HCT116 (cell line): ENCODE results near the gene PCCB. TPM values are rescaled to one million over a fixed set of nuclear protein-coding genes. Genes with fewer than 3 reads are reported as not detected.

ENCODE experiments used
- ATAC-seq: fragments of 200-7000 bp; cut with Tn5 transposase; 2 replicates; pipeline ENCODE4 v1.9.1; 2020; ENCODE audit warnings: mild to moderate bottlenecking, moderate library complexity
- BruUV-seq: library from RNA; stranded (reverse); fragments of 400-500 nt; replicated peaks from 2 replicates; lab custom pipeline; 2021; lab: Mats Ljungman, UMichigan
- CTCF ChIA-PET: fragments of 300-600 bp; sonication (Branson Sonifier 250); formaldehyde crosslinking; loops from one replicate; lab custom pipeline; 2021; ENCODE audit warnings: antibody characterized with exemption; lab: Charles Lee
- POLR2A ChIA-PET: fragments of 300-600, 350-600 bp; sonication (Branson Sonifier 250); formaldehyde crosslinking; loops from one replicate; lab custom pipeline; 2021; ENCODE audit warnings: antibody characterized with exemption; lab: Charles Lee
- RAD21 ChIA-PET, 2 experiments: fragments of 300-600 bp; sonication (Branson Sonifier 250); formaldehyde crosslinking; loops; one replicate each; lab custom pipeline; 2023; ENCODE audit warnings: low total read pairs in 2 of 2; ENCODE audit not compliant: uncharacterized antibody in 2 of 2, unreplicated experiment in 2 of 2, low non-redundant PET in 1 of 2; lab: Charles Lee
- DNase-seq: peaks from one replicate; pipeline ENCODE4 v3.0.0-alpha.2; 2010; ENCODE audit warnings: low read depth, low spot score
- H2AFZ ChIP-seq: fragments of 200-600 bp; shearing (Covaris generic), sonication (generic); 2 replicates; pipeline ENCODE4 v1.6.1; 2017; ENCODE audit warnings: low read depth, mixed run types, mixed read lengths, antibody characterized with exemption, low read length; ENCODE audit not compliant: poor library complexity, severe bottlenecking
- H3K27ac ChIP-seq: 2 replicates; pipeline ENCODE4 v1.5.1; 2012; ENCODE audit warnings: low read depth, low read length
- H3K27me3 ChIP-seq: fragments of 200-600 bp; sonication (generic); 2 replicates; pipeline ENCODE4 v1.6.1; 2016; ENCODE audit warnings: mixed run types, low read length, mixed read lengths; ENCODE audit not compliant: insufficient read depth
- H3K36me3 ChIP-seq, 2 experiments: fragments of 200-500 bp in 1 of 2; fragments of 200-600 bp in 1 of 2; sonication (Bioruptor generic) in 1 of 2; sonication (generic) in 1 of 2; 2 replicates each; pipeline versions ENCODE4 v1.5.1 to v1.6.1; 2014 to 2016; ENCODE audit warnings: low read length in 2 of 2, inconsistent platforms in 1 of 2, mixed read lengths in 1 of 2, mixed run types in 1 of 2; ENCODE audit not compliant: insufficient read depth in 2 of 2, control insufficient read depth in 1 of 2
- H3K4me1 ChIP-seq, 2 experiments: fragments of 200-600 bp in 1 of 2; sonication (generic) in 1 of 2; 2 replicates each; pipeline versions ENCODE4 v1.5.1 to v1.6.1; 2012 to 2017; ENCODE audit warnings: low read length in 2 of 2, inconsistent platforms in 1 of 2, mild to moderate bottlenecking in 1 of 2, mixed read lengths in 1 of 2, mixed run types in 1 of 2, moderate library complexity in 1 of 2; ENCODE audit not compliant: insufficient read depth in 2 of 2, control insufficient read depth in 1 of 2
- H3K4me2 ChIP-seq: fragments of 200-600 bp; sonication (generic); 2 replicates; pipeline ENCODE4 v1.6.1; 2017; ENCODE audit warnings: mixed run types, low read length, mixed read lengths
- H3K4me3 ChIP-seq, 2 experiments: fragments of 200-600 bp in 1 of 2; sonication (generic) in 1 of 2; replicated peaks in 1 of 2; 2 replicates each; pipeline ENCODE4 v1.5.1; 2011 to 2016; ENCODE audit warnings: low read length in 2 of 2, control low read depth in 1 of 2, low read depth in 1 of 2, mild to moderate bottlenecking in 1 of 2, mixed read lengths in 1 of 2, mixed run types in 1 of 2
- H3K79me2 ChIP-seq: fragments of 200-600 bp; sonication (generic); 2 replicates; pipeline ENCODE4 v1.6.1; 2017; ENCODE audit warnings: mild to moderate bottlenecking, mixed run types, low read length, moderate library complexity, mixed read lengths; ENCODE audit not compliant: insufficient read depth
- H3K9ac ChIP-seq: fragments of 200-600 bp; sonication (generic); 2 replicates; pipeline ENCODE4 v1.6.1; 2016; ENCODE audit warnings: low read length, mixed read lengths
- H3K9me2 ChIP-seq: fragments of 200-600 bp; sonication (generic), shearing (Covaris generic); 2 replicates; pipeline ENCODE4 v1.6.1; 2017; ENCODE audit warnings: mixed run types, mild to moderate bottlenecking, moderate library complexity; ENCODE audit not compliant: insufficient read depth
- H3K9me3 ChIP-seq, 2 experiments: fragments of 200-500 bp in 1 of 2; fragments of 200-600 bp in 1 of 2; sonication (Bioruptor generic) in 1 of 2; sonication (generic) in 1 of 2; 2 replicates each; pipeline ENCODE4 v1.6.1; 2014 to 2017; ENCODE audit warnings: low read length in 2 of 2, mixed read lengths in 2 of 2, inconsistent platforms in 1 of 2, low read depth in 1 of 2, mild to moderate bottlenecking in 1 of 2, mixed run types in 1 of 2, moderate library complexity in 1 of 2; ENCODE audit not compliant: control insufficient read depth in 1 of 2, insufficient read depth in 1 of 2
- H4K20me1 ChIP-seq: fragments of 200-600 bp; sonication (generic), shearing (Covaris generic); 2 replicates; pipeline ENCODE4 v1.6.1; 2017; ENCODE audit warnings: mixed run types, mild to moderate bottlenecking, moderate library complexity; ENCODE audit not compliant: insufficient read depth
- CEBPB ChIP-seq: IDR thresholded peaks from 2 replicates; pipeline ENCODE4 v1.6.1; 2012; ENCODE audit warnings: low read depth
- ELF1 ChIP-seq: IDR thresholded peaks from 2 replicates; pipeline ENCODE4 v1.6.1; 2012; ENCODE audit warnings: low read depth, borderline replicate concordance
- FOSL1 ChIP-seq: IDR thresholded peaks from 2 replicates; pipeline ENCODE4 v1.6.1; 2012; ENCODE audit warnings: low read depth
- SRF ChIP-seq: IDR thresholded peaks from 2 replicates; pipeline ENCODE4 v1.6.1; 2012; ENCODE audit warnings: low read depth
- ZFX ChIP-seq: fragments of 450-650 bp; IDR thresholded peaks from 2 replicates; pipeline ENCODE4 v1.6.1; 2017
- intact Hi-C: fragments of 100-400 bp; cut with micrococcal nuclease; formaldehyde crosslinking; loops from 2 replicates; pipeline ENCODE4 v1.10.0; 2022
- total RNA-seq: library from RNA; stranded (reverse); gene quantifications from one replicate; pipeline ENCODE4 v1.2.1, GENCODE V29; 2021; ENCODE audit not compliant: unreplicated experiment
- TF ChIP-seq, protein P1 (sequence below), 3 experiments: fragments of 200-600 bp in 1 of 3; sonication (generic) in 1 of 3; IDR thresholded peaks in 2 of 3; conservative IDR thresholded peaks in 1 of 3; 2 replicates each; pipeline ENCODE4 v1.5.1; 2012 to 2017; ENCODE audit warnings: low read depth in 2 of 3, low read length in 2 of 3, antibody characterized with exemption in 1 of 3, borderline replicate concordance in 1 of 3, control low read depth in 1 of 3, mild to moderate bottlenecking in 1 of 3, mixed read lengths in 1 of 3, mixed run types in 1 of 3, moderate library complexity in 1 of 3; ENCODE audit not compliant: insufficient read depth in 1 of 3
- TF ChIP-seq, protein P2 (sequence below): IDR thresholded peaks from 2 replicates; pipeline ENCODE4 v1.6.1; 2012
- TF ChIP-seq, protein P3 (sequence below): IDR thresholded peaks from 2 replicates; pipeline ENCODE4 v1.6.1; 2012; ENCODE audit warnings: low read depth

PCCB gene
- total RNA-seq, 1 experiment from 2014 or later, result 48.9 TPM

DNA sequence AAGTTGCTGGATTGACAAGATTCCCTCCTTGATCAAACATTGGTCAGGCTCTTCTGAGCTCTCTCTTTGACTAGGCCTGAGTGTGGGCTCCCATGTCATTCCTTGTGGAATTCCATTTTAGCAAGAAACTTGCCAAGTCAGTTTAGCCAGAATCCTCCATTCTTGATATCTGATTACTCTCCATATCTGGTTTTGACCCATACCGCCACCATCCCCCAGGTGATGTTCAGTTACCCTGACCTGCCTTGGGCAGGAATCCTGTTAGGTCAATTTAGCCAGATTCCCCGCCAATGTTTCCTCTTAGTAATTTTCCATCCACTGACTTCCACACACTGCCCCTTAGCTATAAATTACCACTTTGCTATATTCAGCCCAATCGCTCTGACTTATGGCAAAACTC lies 1.0 kb upstream of the PCCB start:
- no peaks in the 10 kb centered on the region for H3K36me3 ChIP-seq
- H3K27me3 ChIP-seq, result no peaks in the 10 kb centered on the region
- no peak overlapping the region for H2AFZ ChIP-seq
- H3K79me2 ChIP-seq, result peaks cover 31% of the 10 kb centered on the region
- no peak for ATAC-seq
- TF ChIP-seq, protein P1, sequence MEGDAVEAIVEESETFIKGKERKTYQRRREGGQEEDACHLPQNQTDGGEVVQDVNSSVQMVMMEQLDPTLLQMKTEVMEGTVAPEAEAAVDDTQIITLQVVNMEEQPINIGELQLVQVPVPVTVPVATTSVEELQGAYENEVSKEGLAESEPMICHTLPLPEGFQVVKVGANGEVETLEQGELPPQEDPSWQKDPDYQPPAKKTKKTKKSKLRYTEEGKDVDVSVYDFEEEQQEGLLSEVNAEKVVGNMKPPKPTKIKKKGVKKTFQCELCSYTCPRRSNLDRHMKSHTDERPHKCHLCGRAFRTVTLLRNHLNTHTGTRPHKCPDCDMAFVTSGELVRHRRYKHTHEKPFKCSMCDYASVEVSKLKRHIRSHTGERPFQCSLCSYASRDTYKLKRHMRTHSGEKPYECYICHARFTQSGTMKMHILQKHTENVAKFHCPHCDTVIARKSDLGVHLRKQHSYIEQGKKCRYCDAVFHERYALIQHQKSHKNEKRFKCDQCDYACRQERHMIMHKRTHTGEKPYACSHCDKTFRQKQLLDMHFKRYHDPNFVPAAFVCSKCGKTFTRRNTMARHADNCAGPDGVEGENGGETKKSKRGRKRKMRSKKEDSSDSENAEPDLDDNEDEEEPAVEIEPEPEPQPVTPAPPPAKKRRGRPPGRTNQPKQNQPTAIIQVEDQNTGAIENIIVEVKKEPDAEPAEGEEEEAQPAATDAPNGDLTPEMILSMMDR (IDR thresholded peaks at IDR 0.05 in 2 of 3, conservative IDR thresholded peaks at IDR 0.05 in 1 of 3; ENCODE audit: borderline replicate concordance in 1 of 3, insufficient read depth in 1 of 3, low read depth in 2 of 3, low read length in 2 of 3), result no peak
- TF ChIP-seq, protein P2, sequence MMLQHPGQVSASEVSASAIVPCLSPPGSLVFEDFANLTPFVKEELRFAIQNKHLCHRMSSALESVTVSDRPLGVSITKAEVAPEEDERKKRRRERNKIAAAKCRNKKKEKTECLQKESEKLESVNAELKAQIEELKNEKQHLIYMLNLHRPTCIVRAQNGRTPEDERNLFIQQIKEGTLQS, result no peak
- TF ChIP-seq SRF (no peak), ZFX (no peak), CEBPB (no peak), ELF1 (no peak), FOSL1 (no peak)
- TF ChIP-seq, protein P3, sequence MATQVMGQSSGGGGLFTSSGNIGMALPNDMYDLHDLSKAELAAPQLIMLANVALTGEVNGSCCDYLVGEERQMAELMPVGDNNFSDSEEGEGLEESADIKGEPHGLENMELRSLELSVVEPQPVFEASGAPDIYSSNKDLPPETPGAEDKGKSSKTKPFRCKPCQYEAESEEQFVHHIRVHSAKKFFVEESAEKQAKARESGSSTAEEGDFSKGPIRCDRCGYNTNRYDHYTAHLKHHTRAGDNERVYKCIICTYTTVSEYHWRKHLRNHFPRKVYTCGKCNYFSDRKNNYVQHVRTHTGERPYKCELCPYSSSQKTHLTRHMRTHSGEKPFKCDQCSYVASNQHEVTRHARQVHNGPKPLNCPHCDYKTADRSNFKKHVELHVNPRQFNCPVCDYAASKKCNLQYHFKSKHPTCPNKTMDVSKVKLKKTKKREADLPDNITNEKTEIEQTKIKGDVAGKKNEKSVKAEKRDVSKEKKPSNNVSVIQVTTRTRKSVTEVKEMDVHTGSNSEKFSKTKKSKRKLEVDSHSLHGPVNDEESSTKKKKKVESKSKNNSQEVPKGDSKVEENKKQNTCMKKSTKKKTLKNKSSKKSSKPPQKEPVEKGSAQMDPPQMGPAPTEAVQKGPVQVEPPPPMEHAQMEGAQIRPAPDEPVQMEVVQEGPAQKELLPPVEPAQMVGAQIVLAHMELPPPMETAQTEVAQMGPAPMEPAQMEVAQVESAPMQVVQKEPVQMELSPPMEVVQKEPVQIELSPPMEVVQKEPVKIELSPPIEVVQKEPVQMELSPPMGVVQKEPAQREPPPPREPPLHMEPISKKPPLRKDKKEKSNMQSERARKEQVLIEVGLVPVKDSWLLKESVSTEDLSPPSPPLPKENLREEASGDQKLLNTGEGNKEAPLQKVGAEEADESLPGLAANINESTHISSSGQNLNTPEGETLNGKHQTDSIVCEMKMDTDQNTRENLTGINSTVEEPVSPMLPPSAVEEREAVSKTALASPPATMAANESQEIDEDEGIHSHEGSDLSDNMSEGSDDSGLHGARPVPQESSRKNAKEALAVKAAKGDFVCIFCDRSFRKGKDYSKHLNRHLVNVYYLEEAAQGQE, result no peak
- no peak overlapping the region for H3K4me3 ChIP-seq
- peaks cover 18 to 23% of the 10 kb centered on the region in 2 experiments for H3K4me1 ChIP-seq
- H3K9me2 ChIP-seq, result no peaks in the 10 kb centered on the region
- POLR2A ChIA-PET, result interaction anchor here (2.1 kb wide), 1 partner anchor 52 kb away, joined by 6 read pairs; the partner anchor contains the start of gene MSL2
- DNase-seq, result no peak
- H3K27ac ChIP-seq, result no peak overlapping the region
- no TSS peak for BruUV-seq
- intact Hi-C loops, result no loop called here
- no peak overlapping the region for H3K4me2 ChIP-seq
- no peaks in the 10 kb centered on the region for H4K20me1 ChIP-seq
- RAD21 ChIA-PET, result no interaction called here
- CTCF ChIA-PET, result interaction anchor here (1.1 kb wide), 1 partner anchor 503 kb away, joined by 3 read pairs; the partner anchor contains the start of gene STAG1
- no peak overlapping the region for H3K9ac ChIP-seq
- H3K9me3 ChIP-seq, result no peaks in the 10 kb centered on the region
